GM12872 (cell line): ENCODE data around the gene OR10AG1.

Experiments used
- CTCF ChIP-seq: IDR thresholded peaks from 3 replicates; pipeline ENCODE4 v1.5.1; 2011; ENCODE audit warnings: low read depth, mild to moderate bottlenecking, low read length, moderate library complexity; ENCODE audit not compliant: insufficient read depth

OR10AG1 gene

GRCh38 chr11:55969845-55970244 lies at the start of gene OR10AG1:
Gene OR10AG1 (minus strand): TSS chr11:55969945. CDS start chr11:55969907, 38 bp downstream.
- TF ChIP-seq CTCF: no peak

- no peak for TF ChIP-seq CTCF
Observed at GRCh38 chr11:56013805-56014204, 44.1 kb upstream of the OR10AG1 start.

GRCh38 chr11:56010716-56011115 lies 41.0 kb upstream of the OR10AG1 start:
- no peak for TF ChIP-seq CTCF

- no peak for TF ChIP-seq CTCF
Observed at GRCh38 chr11:55994525-55994924, 24.8 kb upstream of the OR10AG1 start, which contains the start of gene OR5F1. Gene OR5F1 (minus strand): TSS chr11:55994625. CDS start chr11:55994625, 0 bp downstream.

- no peak for TF ChIP-seq CTCF
Observed at GRCh38 chr11:55970935-55971334, 1.2 kb upstream of the OR10AG1 start.

- TF ChIP-seq CTCF: no peak
Observed at GRCh38 chr11:55967914-55968313, 1.8 kb downstream of the OR10AG1 start.

GRCh38 chr11:55966391-55966790 lies 3.4 kb downstream of the OR10AG1 start:
- no peak for TF ChIP-seq CTCF
